ENCODE data around the gene MS4A6E.
A peak's percentile ranks its signal among the peaks of the same experiment; 100 is the strongest.

The MS4A6E gene

GRCh38 chr11:60321051-60321450 is 6.0 kb upstream of the MS4A6E start:
- Histone ChIP-seq H3K4me3 (replicated peaks; ENCODE audit: low read depth, low read length) (no peak overlapping the region), H3K36me3 (ENCODE audit: control insufficient read depth, insufficient read depth, low read length) (no peaks in the 10 kb centered on the region), H3K27me3 (replicated peaks; ENCODE audit: control insufficient read depth, insufficient read depth, low read length) (no peaks in the 10 kb centered on the region)
- no peak for DNase-seq (ENCODE audit: extremely low read depth, insufficient read length)
- no peak for TF ChIP-seq CTCF (IDR thresholded peaks at IDR 0.05; ENCODE audit: insufficient read depth, low read length, poor library complexity, severe bottlenecking)

- Histone ChIP-seq H3K27me3 (replicated peaks; ENCODE audit: control insufficient read depth, insufficient read depth, low read length) (no peaks in the 10 kb centered on the region), H3K36me3 (ENCODE audit: control insufficient read depth, insufficient read depth, low read length) (no peaks in the 10 kb centered on the region), H3K4me3 (replicated peaks; ENCODE audit: low read depth, low read length) (no peak overlapping the region)
- DNase-seq (ENCODE audit: extremely low read depth, insufficient read length): no peak
- no peak for TF ChIP-seq CTCF (IDR thresholded peaks at IDR 0.05; ENCODE audit: insufficient read depth, low read length, poor library complexity, severe bottlenecking)
These were observed 1.4 kb downstream of the MS4A6E start for GRCh38 chr11:60328460-60328859.

GRCh38 chr11:60332846-60333245 is 5.8 kb downstream of the MS4A6E start:
- Histone ChIP-seq H3K36me3 (ENCODE audit: control insufficient read depth, insufficient read depth, low read length) (no peaks in the 10 kb centered on the region), H3K27me3 (replicated peaks; ENCODE audit: control insufficient read depth, insufficient read depth, low read length) (no peaks in the 10 kb centered on the region), H3K4me3 (replicated peaks; ENCODE audit: low read depth, low read length) (no peak overlapping the region)
- no peak for DNase-seq (ENCODE audit: extremely low read depth, insufficient read length)
- TF ChIP-seq CTCF (IDR thresholded peaks at IDR 0.05; ENCODE audit: insufficient read depth, low read length, poor library complexity, severe bottlenecking): no peak

- Histone ChIP-seq H3K27me3 (replicated peaks; ENCODE audit: control insufficient read depth, insufficient read depth, low read length) (no peaks in the 10 kb centered on the region), H3K4me3 (replicated peaks; ENCODE audit: low read depth, low read length) (no peak overlapping the region), H3K36me3 (ENCODE audit: control insufficient read depth, insufficient read depth, low read length) (no peaks in the 10 kb centered on the region)
- peak; percentile 70 for DNase-seq (ENCODE audit: extremely low read depth, insufficient read length)
- TF ChIP-seq CTCF (IDR thresholded peaks at IDR 0.05; ENCODE audit: insufficient read depth, low read length, poor library complexity, severe bottlenecking): peak; percentile 90
These were observed 7.1 kb downstream of the MS4A6E start for GRCh38 chr11:60334005-60334620.

GRCh38 chr11:60336767-60337391 is 9.8 kb downstream of the MS4A6E start:
- Histone ChIP-seq H3K36me3 (ENCODE audit: control insufficient read depth, insufficient read depth, low read length) (no peaks in the 10 kb centered on the region), H3K4me3 (replicated peaks; ENCODE audit: low read depth, low read length) (no peak overlapping the region), H3K27me3 (replicated peaks; ENCODE audit: control insufficient read depth, insufficient read depth, low read length) (no peaks in the 10 kb centered on the region)
- peak; percentile 19 for DNase-seq (ENCODE audit: extremely low read depth, insufficient read length)
- no peak for TF ChIP-seq CTCF (IDR thresholded peaks at IDR 0.05; ENCODE audit: insufficient read depth, low read length, poor library complexity, severe bottlenecking)

Measured in GM06990 (cell line).